ENCODE data around the gene NGDN.

NGDN gene

DNA sequence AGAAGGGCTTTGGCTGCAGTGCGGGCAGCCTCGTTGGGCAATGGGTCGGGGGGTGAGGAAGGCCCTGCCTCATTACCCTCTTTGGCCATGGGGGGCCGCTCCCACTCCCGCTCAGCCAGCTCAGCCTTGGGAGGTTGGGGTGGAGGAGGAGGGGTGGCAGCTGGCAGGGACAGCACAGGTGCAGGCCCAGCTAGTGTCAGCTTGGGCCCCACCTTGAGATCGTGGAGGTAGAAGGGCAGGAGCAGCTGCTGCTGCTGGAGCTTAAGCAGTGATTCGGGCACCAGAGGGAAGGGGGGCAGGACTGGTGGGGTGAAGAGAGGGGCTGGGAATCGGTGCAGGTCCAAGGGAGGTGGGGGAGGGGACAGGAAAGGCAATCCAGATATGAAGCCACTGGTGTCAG, 56.1 kb downstream of the NGDN start:
- DNase-seq (ENCODE audit: extremely low spot score), result no peak
- ChIA-PET CTCF (interaction anchor here (0.5 to 0.7 kb wide), 2 partner anchors 47 to 50 kb away, joined by 3 to 5 read pairs; no protein-coding TSS in a partner anchor), POLR2A (interaction anchor here (2.8 kb wide), 1 partner anchor 30 kb away, joined by 9 read pairs; the partner anchor contains the start of gene THTPA)
- TF ChIP-seq NFRKB (IDR thresholded peaks at IDR 0.05) (no peak), FOXK2 (IDR thresholded peaks at IDR 0.05) (no peak), CTBP1 (IDR thresholded peaks at IDR 0.05; ENCODE audit: borderline replicate concordance) (no peak), ARNT (IDR thresholded peaks at IDR 0.05) (no peak), FOXM1 (IDR thresholded peaks at IDR 0.05; ENCODE audit: borderline replicate concordance) (no peak), ZNF384 (IDR thresholded peaks at IDR 0.05) (no peak)
- TF ChIP-seq, protein P1, sequence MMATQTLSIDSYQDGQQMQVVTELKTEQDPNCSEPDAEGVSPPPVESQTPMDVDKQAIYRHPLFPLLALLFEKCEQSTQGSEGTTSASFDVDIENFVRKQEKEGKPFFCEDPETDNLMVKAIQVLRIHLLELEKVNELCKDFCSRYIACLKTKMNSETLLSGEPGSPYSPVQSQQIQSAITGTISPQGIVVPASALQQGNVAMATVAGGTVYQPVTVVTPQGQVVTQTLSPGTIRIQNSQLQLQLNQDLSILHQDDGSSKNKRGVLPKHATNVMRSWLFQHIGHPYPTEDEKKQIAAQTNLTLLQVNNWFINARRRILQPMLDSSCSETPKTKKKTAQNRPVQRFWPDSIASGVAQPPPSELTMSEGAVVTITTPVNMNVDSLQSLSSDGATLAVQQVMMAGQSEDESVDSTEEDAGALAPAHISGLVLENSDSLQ (IDR thresholded peaks at IDR 0.05), result no peak

Measured in HEK293T (cell line).